HepG2 (cell line): Measurements from ENCODE around the gene CDC14B. TPM values are rescaled to one million over a fixed set of nuclear protein-coding genes. Genes with fewer than 3 reads are reported as not detected.
A peak's percentile ranks its signal among the peaks of the same experiment; 100 is the strongest.

Experiments
- CREB1 ChIP-seq, 2 experiments: fragments of 450-650 bp in 1 of 2; IDR thresholded peaks; 2 replicates each; pipeline ENCODE4 v1.6.1; 2016 to 2017; ENCODE audit warnings: control low read depth in 1 of 2, mild to moderate bottlenecking in 1 of 2, missing compliant biosample characterization in 1 of 2, missing genetic modification characterization in 1 of 2
- FOXM1 ChIP-seq: sonication (generic); formaldehyde crosslinking; IDR thresholded peaks from 2 replicates; pipeline ENCODE4 v1.5.0; 2020; ENCODE audit warnings: missing genetic modification reagents
- HMGA1 ChIP-seq: sonication (generic); formaldehyde crosslinking; conservative IDR thresholded peaks from 2 replicates; pipeline ENCODE4 v1.4.0; 2020; ENCODE audit warnings: missing genetic modification reagents
- MED8 ChIP-seq: sonication (generic); formaldehyde crosslinking; IDR thresholded peaks from 2 replicates; pipeline ENCODE4 v1.8.1; 2023; ENCODE audit warnings: mild to moderate bottlenecking, missing genetic modification reagents; ENCODE audit not compliant: insufficient replicate concordance
- NCOA1 ChIP-seq: sonication (generic); formaldehyde crosslinking; IDR thresholded peaks from 2 replicates; pipeline ENCODE4 v1.9.0; 2021; ENCODE audit warnings: missing genetic modification reagents
- PCBP2 ChIP-seq: fragments of 200-400 bp; formaldehyde crosslinking; optimal IDR thresholded peaks from 2 replicates; pipeline ENCODE3; 2018; ENCODE audit warnings: low read length, low read depth; ENCODE audit not compliant: poor library complexity, severe bottlenecking
- PRDM4 ChIP-seq: sonication (generic); formaldehyde crosslinking; IDR thresholded peaks from 2 replicates; pipeline ENCODE4 v1.9.0; 2021; ENCODE audit warnings: missing genetic modification reagents, borderline replicate concordance
- RARG ChIP-seq: sonication (generic); formaldehyde crosslinking; IDR thresholded peaks from 2 replicates; pipeline ENCODE4 v1.4.0; 2020; ENCODE audit warnings: low read depth, mild to moderate bottlenecking, missing genetic modification reagents
- SKIL ChIP-seq: sonication (generic); formaldehyde crosslinking; IDR thresholded peaks from 2 replicates; pipeline ENCODE4 v1.8.0; 2022; ENCODE audit warnings: missing genetic modification reagents, mild to moderate bottlenecking, moderate library complexity, borderline replicate concordance
- SP2 ChIP-seq: sonication (generic); formaldehyde crosslinking; IDR thresholded peaks from 2 replicates; pipeline ENCODE4 v1.5.1; 2020; ENCODE audit warnings: mild to moderate bottlenecking, missing genetic modification reagents
- TARDBP ChIP-seq: sonication (generic); formaldehyde crosslinking; IDR thresholded peaks from 2 replicates; pipeline ENCODE4 v1.8.0; 2022; ENCODE audit warnings: mild to moderate bottlenecking, missing genetic modification reagents
- U2AF2 ChIP-seq: fragments of 200-400 bp; formaldehyde crosslinking; IDR thresholded peaks from 2 replicates; pipeline ENCODE4 v1.6.1; 2017; ENCODE audit warnings: low read depth, mild to moderate bottlenecking, low read length
- ZKSCAN8 ChIP-seq: IDR thresholded peaks from 2 replicates; pipeline ENCODE4 v1.6.1; 2016; ENCODE audit warnings: borderline replicate concordance, missing genetic modification reagents, missing compliant biosample characterization
- ZMAT5 ChIP-seq: sonication (generic); formaldehyde crosslinking; IDR thresholded peaks from 2 replicates; pipeline ENCODE4 v1.5.0; 2020; ENCODE audit warnings: mild to moderate bottlenecking, low read depth, missing genetic modification reagents, borderline replicate concordance
- ZMYM2 ChIP-seq: sonication (generic); formaldehyde crosslinking; IDR thresholded peaks from 2 replicates; pipeline ENCODE4 v1.8.0; 2022; ENCODE audit warnings: mild to moderate bottlenecking, missing genetic modification reagents
- ZMYM4 ChIP-seq: sonication (generic); formaldehyde crosslinking; IDR thresholded peaks from 2 replicates; pipeline ENCODE4 v1.8.1; 2023; ENCODE audit warnings: mild to moderate bottlenecking, missing genetic modification reagents
- ZNF251 ChIP-seq: sonication (generic); formaldehyde crosslinking; IDR thresholded peaks from 2 replicates; pipeline ENCODE4 v1.9.0; 2021; ENCODE audit warnings: mild to moderate bottlenecking, missing genetic modification reagents
- ZNF274 ChIP-seq: sonication (generic); formaldehyde crosslinking; IDR thresholded peaks from 2 replicates; pipeline ENCODE4 v1.5.1; 2020; ENCODE audit warnings: mild to moderate bottlenecking, missing genetic modification reagents
- ZNF317 ChIP-seq: sonication (generic); formaldehyde crosslinking; IDR thresholded peaks from 2 replicates; pipeline ENCODE4 v1.5.0; 2020; ENCODE audit warnings: mild to moderate bottlenecking, missing genetic modification reagents
- ZNF432 ChIP-seq: sonication (generic); formaldehyde crosslinking; IDR thresholded peaks from 2 replicates; pipeline ENCODE4 v1.5.0; 2020; ENCODE audit warnings: missing genetic modification reagents, mild to moderate bottlenecking, borderline replicate concordance
- ZNF557 ChIP-seq: sonication (generic); formaldehyde crosslinking; IDR thresholded peaks from 2 replicates; pipeline ENCODE4 v1.4.0; 2020; ENCODE audit warnings: missing genetic modification reagents
- ZNF629 ChIP-seq: sonication (generic); formaldehyde crosslinking; conservative IDR thresholded peaks from 2 replicates; pipeline ENCODE4 v1.5.0; 2020; ENCODE audit warnings: missing genetic modification reagents
- ZNF788 ChIP-seq: sonication (generic); formaldehyde crosslinking; IDR thresholded peaks from 2 replicates; pipeline ENCODE4 v1.5.0; 2020; ENCODE audit warnings: mild to moderate bottlenecking, missing genetic modification reagents, borderline replicate concordance
- ZSCAN9 ChIP-seq: IDR thresholded peaks from 2 replicates; pipeline ENCODE4 v1.6.1; 2016; ENCODE audit warnings: borderline replicate concordance
- polyA plus RNA-seq, 8 experiments: library from polyadenylated mRNA; depleted of rRNA in 3 of 8; stranded (reverse) in 7 of 8; unstranded in 1 of 8; fragments of >200 nt; fragmentation: Illumina TruSeq in 4 of 8; extraction: Trizol in 4 of 8; gene quantifications; 2 replicates each; pipeline versions ENCODE4 v1.2.1 to v1.2.3, GENCODE V29; 2011 to 2016; ENCODE audit warnings: low read depth in 4 of 8, missing spikeins in 1 of 8, mixed read lengths in 1 of 8; ENCODE audit not compliant: insufficient read depth in 1 of 8
- total RNA-seq, 5 experiments: library from RNA; depleted of rRNA; stranded (reverse); fragments of >200 nt; fragmentation: Illumina TruSeq; extraction: Trizol; gene quantifications; 2 replicates each; pipeline ENCODE4 v1.2.3, GENCODE V29; 2016; ENCODE audit warnings: low read depth in 1 of 5

CDC14B gene
- total and polyA plus RNA-seq, 2 of the 13 experiments (the other 11 are each of a cell fraction or from before 2014, with no cell fraction given) = 25.8 to 33.3 TPM

- peak; percentile 74 for TF ChIP-seq ZNF788 (CRISPR knock-in tag)
- TF ChIP-seq U2AF2 = no peak
- TF ChIP-seq TARDBP (CRISPR knock-in tag) = peak; percentile 84
- TF ChIP-seq HMGA1 (CRISPR knock-in tag) = no peak
- no peak for TF ChIP-seq SP2
- TF ChIP-seq ZNF274 (CRISPR knock-in tag) = 0 out of 2 replicates have a peak, but pooled peaks have one; percentile 39
- no peak for TF ChIP-seq ZNF557 (CRISPR knock-in tag)
- peak; percentile 78; the same call in 1 of the 2 replicates for TF ChIP-seq SKIL (CRISPR knock-in tag)
- TF ChIP-seq ZSCAN9 (CRISPR knock-in tag) = peak; percentile 35
- no peak for TF ChIP-seq PRDM4 (CRISPR knock-in tag)
- TF ChIP-seq PCBP2 = no peak
- peak; percentile 79 for TF ChIP-seq MED8 (CRISPR knock-in tag)
- no peak for TF ChIP-seq ZNF432 (CRISPR knock-in tag)
- TF ChIP-seq ZNF251 = no peak
- no peak for TF ChIP-seq NCOA1
- TF ChIP-seq ZMYM2 (CRISPR knock-in tag) = peak; percentile 68; the same call in 1 of the 2 replicates
- TF ChIP-seq ZMAT5 (CRISPR knock-in tag) = no peak
- 0 out of 2 replicates have a peak, but pooled peaks have one; percentile 13 for TF ChIP-seq RARG (CRISPR knock-in tag)
- no peak; the same call in 1 of the 2 replicates for TF ChIP-seq ZNF629 (CRISPR knock-in tag)
- peak; percentile 69 for TF ChIP-seq ZMYM4 (CRISPR knock-in tag)
- peak; percentile 84 for TF ChIP-seq ZKSCAN8
- TF ChIP-seq CREB1 (IDR thresholded peaks at IDR 0.05) = no peak
- TF ChIP-seq CREB1 (CRISPR knock-in tag; IDR thresholded peaks at IDR 0.05) = peak; percentile 59; the same call in 1 of the 2 replicates
- TF ChIP-seq FOXM1 (CRISPR knock-in tag) = no peak
- TF ChIP-seq ZNF317 = peak; percentile 69; the same call in 1 of the 2 replicates
Measured at GRCh38 chr9:96566498-96567202, 53.0 kb downstream of the CDC14B start (continued).
